Activated T-cell treated with anti-CD3 and anti-CD28 coated beads, Interleukin-2, amount 50 U/mL, for 48 hours (primary cell): ENCODE measurements around the gene ZNF174.

Experiments used
- DNase-seq, 2 experiments: peaks; one replicate each; pipeline ENCODE4 v3.0.0-alpha.2; 2020

ZNF174 gene

GRCh38 chr16:3400779-3401688 lies at the start of gene ZNF174, which contains the start of gene ZSCAN32:
Gene ZNF174 (plus strand): TSS chr16:3401215. CDS start chr16:3402005, 790 bp downstream.
Gene ZSCAN32 (minus strand): TSS chr16:3401004. CDS start chr16:3397557, 3,447 bp downstream.
- DNase-seq = peak; percentile 98 to 99

- DNase-seq = no peak
These were observed 45.4 kb upstream of the ZNF174 start, which contains the start of gene OR2C1 for GRCh38 chr16:3355589-3355988. Gene OR2C1 (plus strand): TSS chr16:3355889. CDS start chr16:3355941, 52 bp downstream.

GRCh38 chr16:3356118-3356517 lies 44.9 kb upstream of the ZNF174 start:
- DNase-seq = no peak

GRCh38 chr16:3358871-3359270 lies 42.1 kb upstream of the ZNF174 start:
- no peak for DNase-seq

- no peak for DNase-seq
These were observed 38.1 kb upstream of the ZNF174 start for GRCh38 chr16:3362931-3363330.

- DNase-seq = no peak
These were observed 37.2 kb upstream of the ZNF174 start for GRCh38 chr16:3363793-3364192.

GRCh38 chr16:3364774-3365427 lies 36.1 kb upstream of the ZNF174 start:
- peak; percentile 89 for DNase-seq

- DNase-seq = no peak
These were observed 31.9 kb upstream of the ZNF174 start for GRCh38 chr16:3369073-3369472.

GRCh38 chr16:3375680-3376079 lies 25.3 kb upstream of the ZNF174 start:
- no peak for DNase-seq

GRCh38 chr16:3377917-3378316 lies 23.1 kb upstream of the ZNF174 start:
- DNase-seq = no peak

GRCh38 chr16:3383045-3383448 lies 18.0 kb upstream of the ZNF174 start:
- DNase-seq = peak in 1 of 2 experiments; percentile 27

GRCh38 chr16:3388325-3388724 lies 12.7 kb upstream of the ZNF174 start:
- no peak for DNase-seq

GRCh38 chr16:3389663-3390338 lies 11.2 kb upstream of the ZNF174 start:
- no peak for DNase-seq

- DNase-seq = no peak
These were observed 603 bp upstream of the ZNF174 start for GRCh38 chr16:3400446-3400778.

- DNase-seq = no peak
These were observed 843 bp downstream of the ZNF174 start for GRCh38 chr16:3401719-3402397.

- no peak for DNase-seq
These were observed 7.7 kb downstream of the ZNF174 start for GRCh38 chr16:3408561-3409197.

GRCh38 chr16:3413730-3414379 lies 12.8 kb downstream of the ZNF174 start:
- no peak for DNase-seq

- DNase-seq = peak; percentile 71 to 76
These were observed 30.8 kb downstream of the ZNF174 start for GRCh38 chr16:3431779-3432219.

GRCh38 chr16:3434373-3434772 lies 33.4 kb downstream of the ZNF174 start:
- no peak for DNase-seq

- no peak for DNase-seq
These were observed 38.6 kb downstream of the ZNF174 start for GRCh38 chr16:3439637-3440036.
